GM19193 (cell line): Measurements from ENCODE around the gene MBOAT7.
"Not testable (repeated sequence)": the region's sequence is repeated elsewhere in the genome, so short reads cannot be mapped to it uniquely, and the experiment has no call there.

Experiments
- POLR2A ChIP-seq: IDR thresholded peaks from 4 replicates; pipeline ENCODE4 v1.6.1; 2011; ENCODE audit not compliant: insufficient read depth, insufficient read length; ENCODE audit errors: extremely low read depth

MBOAT7 gene, protein sequence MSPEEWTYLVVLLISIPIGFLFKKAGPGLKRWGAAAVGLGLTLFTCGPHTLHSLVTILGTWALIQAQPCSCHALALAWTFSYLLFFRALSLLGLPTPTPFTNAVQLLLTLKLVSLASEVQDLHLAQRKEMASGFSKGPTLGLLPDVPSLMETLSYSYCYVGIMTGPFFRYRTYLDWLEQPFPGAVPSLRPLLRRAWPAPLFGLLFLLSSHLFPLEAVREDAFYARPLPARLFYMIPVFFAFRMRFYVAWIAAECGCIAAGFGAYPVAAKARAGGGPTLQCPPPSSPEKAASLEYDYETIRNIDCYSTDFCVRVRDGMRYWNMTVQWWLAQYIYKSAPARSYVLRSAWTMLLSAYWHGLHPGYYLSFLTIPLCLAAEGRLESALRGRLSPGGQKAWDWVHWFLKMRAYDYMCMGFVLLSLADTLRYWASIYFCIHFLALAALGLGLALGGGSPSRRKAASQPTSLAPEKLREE

DNA sequence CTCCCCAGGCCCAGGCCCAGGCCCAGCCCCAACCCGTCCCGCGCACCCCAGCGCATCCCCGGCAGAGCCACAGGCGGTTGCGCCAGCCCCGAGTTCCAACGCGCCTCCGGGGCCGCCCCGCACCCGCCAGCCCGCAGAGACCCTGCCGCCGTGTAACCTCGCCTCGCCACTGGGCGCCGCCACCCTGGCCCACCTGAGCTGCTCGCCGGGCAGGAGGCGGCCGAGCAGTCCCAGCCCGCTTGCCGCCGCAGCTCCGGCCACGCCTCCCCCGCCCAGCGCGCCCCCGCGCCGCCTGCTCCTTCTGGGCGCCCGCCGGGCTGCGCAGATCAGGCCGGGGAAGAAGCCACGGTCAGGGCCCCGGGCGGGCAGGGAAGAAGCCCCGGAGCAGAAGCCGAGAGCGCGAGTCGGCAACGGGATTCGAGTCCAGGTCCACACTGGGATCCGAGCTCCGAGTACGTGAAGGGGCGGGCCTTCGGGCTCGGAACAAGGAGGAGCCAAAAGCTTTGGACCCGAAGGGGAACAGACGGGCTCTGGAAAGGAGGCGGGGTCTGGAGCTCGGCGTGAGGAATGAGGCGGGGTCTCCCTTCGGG lies at the start of gene MBOAT7:
Gene MBOAT7, minus strand, starts transcription at position 436 of the 590 bp plus-strand sequence. CDS start 1,072 bp downstream, outside the sequence.
- peak; percentile 64 for TF ChIP-seq POLR2A

DNA sequence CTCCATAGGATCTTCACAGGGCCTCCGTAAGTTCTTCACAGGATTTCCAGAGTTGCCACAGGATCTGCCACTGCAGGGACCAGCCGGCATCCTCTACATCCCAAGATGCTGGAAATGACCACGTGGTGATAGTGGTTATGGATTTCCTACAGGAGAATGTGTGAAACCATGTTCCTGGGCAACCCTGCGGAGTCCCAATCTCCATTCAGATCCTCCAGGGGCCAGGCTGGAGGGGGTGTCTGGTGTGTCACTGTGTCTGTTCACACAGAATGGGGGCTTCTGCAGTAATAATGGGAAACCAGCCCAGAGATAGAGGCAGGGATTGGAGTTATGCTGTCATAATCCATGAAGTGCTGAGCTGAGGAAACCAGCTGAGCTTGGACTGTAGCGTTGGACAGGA lies 44.6 kb upstream of the MBOAT7 start:
- no peak for TF ChIP-seq POLR2A

DNA sequence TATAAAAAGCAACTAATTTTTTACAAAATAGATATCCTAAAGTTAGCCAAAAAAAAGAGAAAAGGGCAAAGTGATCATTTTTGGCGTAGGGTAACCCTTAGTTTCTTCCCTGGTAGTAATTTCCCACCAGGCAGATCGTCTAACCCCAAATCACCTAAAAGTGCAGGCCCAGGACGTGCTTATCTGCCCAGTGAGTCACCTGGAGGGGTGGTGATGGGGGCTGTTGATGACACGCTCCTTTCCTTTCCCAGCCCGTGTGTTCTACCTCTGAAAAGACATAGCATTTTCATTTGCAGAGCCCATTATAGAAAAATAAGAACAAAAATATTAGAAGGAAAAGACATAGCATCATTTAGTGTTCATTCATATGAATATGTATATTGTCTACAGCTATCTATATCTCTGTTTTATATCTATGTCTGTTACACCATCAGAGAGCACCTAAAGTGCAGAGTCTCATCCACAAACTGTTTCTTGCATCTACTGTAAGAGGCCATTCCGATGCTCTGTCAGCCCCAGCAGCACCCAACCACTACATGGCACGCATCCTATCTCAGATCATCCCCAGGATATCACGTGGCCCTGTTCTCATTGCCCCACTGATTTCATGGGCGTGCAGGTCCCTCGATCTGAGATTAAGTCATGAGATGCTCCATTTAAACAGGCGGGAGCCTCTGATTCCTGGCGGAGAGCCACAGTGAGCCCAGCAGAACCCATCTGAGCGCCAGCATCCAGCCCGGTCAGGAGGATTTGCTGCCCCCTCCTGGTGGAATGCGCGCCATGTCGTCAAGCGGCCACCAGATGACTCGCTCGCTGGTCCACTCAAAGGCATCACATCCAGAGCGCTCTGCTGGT lies 41.9 kb upstream of the MBOAT7 start:
- no peak for TF ChIP-seq POLR2A

DNA sequence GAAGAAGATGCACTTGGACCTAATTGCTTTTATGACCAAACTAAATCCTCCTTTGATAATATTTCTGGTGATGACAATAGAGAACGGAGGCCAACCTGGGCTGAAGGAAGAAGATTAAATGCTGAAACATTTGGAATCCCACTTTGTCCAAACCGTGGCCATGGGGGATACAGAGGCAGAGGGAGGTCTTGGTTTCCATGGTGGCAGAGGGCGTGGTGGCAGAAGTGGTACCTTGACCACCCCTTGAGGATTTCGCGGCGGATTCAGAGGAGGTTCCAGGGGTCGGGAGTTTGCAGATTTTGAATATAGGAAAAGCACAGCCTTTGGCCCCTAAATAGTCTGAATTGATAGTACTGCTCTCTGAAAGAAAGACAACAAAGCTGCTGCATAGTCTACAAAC lies 40.7 kb upstream of the MBOAT7 start:
- no peak for TF ChIP-seq POLR2A

DNA sequence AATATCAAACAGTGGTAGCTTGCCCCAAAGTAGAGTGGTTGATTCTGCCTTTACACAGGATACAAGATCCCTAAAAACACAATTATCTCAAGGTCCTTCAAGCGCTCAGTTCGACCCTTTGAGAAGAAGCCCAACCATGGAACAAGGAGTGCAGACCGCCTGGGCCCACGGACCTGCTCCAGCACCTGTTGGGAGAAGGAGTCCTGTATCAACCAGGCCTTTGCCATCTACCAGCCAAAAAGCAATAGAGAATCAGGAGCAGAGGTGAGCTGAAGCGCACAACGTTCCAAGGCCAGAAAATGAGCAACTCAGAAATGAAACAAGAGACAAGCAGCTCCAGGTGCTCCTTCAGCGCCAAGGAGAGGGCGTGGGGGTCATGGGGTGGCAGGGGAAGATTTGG lies 39.8 kb upstream of the MBOAT7 start:
- TF ChIP-seq POLR2A: no peak

DNA sequence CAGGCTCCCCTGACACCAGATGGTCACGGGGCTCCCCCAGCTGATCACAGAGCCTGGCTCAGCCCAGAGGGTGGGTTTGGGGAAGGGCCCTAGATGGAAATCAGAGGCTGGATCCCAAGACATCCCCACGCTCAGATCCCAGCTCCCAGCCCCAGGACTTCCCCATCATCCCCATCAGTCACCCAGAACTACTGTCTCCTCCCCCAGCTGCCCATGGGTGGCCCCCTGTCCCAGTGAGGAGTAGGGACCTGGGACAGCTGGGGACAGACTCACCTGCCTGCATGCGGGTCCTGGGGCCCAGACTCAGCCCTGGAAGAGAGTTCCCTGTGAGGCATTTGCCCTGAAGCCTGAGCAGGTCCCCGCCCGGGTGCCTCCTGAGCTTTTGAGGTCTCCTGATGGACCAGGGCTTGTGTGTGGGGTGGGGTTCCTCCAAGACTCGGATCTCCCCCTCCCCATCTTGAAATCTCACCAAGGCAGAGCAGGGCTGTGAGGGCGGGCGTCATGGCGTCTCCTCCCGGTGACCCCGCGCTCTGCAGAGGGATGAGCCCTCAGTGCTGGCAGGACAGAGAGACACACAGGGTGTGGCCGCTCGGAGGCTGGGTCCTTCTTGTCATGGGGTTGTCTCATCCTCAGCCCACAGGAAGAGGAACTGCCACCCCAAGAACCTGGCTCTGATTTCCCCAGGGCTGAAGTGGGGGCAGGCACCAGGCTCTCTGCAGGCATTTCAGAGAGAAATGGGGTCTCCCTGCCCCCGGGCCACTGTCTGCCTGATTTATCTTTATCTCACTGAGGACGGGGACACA lies 33.3 kb upstream of the MBOAT7 start, which contains the start of gene LILRB3:
Gene LILRB3, minus strand, starts transcription at position 534 of the 803 bp plus-strand sequence. Its CDS starts 31 bp downstream, at position 503.
- not testable (repeated sequence) for TF ChIP-seq POLR2A

DNA sequence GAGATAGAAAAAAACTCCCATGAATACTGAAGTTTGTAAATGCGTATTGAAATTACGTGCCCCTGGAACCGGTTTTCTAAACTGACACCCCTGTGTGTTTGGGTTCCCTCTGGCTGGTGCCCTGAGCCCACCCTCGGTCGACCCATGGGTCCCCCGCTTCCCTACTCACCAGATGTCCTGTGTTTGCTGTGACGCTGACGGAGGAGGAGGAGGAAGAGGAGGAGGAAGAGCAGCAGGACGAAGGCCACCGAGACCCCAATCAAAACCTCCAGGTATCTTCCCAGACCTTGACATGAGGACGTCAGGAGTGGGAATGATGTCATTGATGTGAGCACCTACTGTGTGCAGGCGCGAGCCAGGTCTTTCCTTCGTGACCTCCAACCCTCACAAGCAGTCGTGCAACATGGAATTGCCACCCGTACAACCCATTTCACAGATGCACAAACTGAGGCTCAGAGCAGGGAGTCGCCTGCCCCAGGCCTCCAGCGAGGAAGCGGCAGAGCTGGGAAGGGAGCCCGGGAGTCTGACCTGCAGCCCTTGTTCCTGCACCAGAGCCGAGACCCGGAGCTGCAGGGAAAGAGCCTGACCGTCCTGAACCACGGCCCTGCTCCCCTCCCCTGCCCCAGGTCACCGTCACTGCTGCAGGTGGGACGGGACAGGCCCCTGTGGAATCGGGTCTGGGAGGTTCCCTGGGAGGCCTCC lies 29.7 kb upstream of the MBOAT7 start:
- TF ChIP-seq POLR2A: no peak

DNA sequence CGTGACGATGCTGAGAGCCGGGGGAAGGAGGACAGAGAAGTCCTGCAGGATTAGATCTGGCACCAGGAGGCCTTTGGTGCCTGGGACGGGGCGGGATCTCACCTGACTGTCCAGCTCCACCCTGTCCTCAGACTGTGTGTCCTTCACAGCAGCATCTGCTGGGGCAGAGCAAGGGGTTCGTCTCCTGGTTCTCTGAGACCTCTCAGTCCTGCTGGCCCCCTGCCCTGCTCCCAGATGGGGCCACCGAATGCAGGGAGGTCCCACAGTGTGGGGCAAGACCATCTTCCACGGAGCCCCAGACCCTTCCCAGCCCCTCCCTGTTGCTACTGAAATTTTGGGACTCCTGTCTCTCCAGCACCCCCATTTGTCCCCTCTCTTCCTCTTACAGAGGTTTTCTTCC lies 28.9 kb upstream of the MBOAT7 start:
- TF ChIP-seq POLR2A: no peak

DNA sequence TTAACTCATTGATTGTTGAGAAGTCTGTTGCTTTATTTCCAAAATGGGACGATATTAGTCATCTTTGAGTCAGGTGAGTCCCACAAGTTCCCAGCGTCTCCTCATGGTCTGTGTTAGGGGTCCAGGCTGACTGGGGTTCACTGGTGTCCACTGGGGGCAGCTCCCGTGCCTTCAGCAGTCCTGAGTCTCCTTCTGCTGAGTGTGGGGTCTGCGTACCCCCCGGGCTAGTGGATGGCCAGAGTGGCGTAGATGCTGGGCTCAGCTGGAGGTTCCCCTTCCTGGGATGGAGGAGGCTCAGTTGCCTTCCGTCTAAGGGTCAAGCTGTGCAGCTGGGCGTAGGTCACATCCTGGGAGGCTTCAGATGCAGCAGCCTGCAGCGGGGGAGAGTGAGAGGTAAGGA lies 27.5 kb upstream of the MBOAT7 start:
- no peak for TF ChIP-seq POLR2A

DNA sequence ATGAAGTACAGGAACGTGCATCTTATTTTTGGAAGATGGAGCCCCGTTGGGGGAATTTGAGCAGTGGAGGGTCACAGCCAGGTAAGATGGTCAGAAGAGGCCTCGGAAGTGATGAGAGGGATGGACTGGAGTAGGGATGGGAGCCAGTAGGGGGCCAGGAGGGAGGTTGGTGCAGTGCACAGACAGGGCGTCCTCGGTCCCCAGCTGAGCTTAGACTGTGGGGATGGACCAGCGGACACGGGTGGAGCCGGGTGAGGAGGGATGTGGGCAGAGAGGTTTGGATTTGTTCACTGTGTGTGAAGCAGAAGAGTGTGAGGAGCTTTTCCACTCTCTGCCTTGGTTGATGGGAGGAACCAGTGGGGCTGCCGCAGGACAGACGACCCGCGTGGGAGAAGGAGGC lies 21.9 kb upstream of the MBOAT7 start:
- TF ChIP-seq POLR2A: no peak

DNA sequence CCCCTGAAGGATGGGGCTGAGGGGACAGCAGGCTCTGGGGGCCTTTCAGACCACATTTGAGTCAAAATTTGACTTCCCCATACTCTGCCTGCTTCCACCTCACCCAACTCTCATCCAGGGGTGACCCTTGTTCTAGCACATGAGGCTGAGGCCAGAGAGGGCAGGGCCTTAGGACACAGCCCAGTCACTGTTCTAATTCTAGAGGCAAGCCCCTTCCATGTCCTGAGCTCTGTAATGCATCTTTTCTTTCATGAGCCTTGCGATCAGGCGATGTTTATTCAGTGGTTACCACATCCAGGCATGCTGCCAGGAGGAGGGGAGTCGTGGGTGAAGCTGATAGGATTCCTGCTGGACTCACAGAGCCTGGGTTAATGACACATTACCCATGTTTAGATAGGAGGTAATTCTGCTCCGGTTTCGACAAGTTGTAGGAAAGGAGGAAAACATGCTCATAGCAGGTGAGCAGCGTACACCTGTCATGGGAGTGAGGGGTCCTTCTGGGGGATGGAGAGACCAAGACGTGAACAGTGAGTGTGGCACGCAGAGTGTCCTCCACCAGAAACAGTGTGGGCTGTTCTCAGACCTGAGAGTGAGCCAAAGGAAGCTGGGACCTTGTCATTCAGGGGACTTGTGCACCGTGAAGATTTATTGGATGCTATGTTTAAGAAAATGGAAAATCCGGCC lies 20.6 kb upstream of the MBOAT7 start:
- no peak for TF ChIP-seq POLR2A

DNA sequence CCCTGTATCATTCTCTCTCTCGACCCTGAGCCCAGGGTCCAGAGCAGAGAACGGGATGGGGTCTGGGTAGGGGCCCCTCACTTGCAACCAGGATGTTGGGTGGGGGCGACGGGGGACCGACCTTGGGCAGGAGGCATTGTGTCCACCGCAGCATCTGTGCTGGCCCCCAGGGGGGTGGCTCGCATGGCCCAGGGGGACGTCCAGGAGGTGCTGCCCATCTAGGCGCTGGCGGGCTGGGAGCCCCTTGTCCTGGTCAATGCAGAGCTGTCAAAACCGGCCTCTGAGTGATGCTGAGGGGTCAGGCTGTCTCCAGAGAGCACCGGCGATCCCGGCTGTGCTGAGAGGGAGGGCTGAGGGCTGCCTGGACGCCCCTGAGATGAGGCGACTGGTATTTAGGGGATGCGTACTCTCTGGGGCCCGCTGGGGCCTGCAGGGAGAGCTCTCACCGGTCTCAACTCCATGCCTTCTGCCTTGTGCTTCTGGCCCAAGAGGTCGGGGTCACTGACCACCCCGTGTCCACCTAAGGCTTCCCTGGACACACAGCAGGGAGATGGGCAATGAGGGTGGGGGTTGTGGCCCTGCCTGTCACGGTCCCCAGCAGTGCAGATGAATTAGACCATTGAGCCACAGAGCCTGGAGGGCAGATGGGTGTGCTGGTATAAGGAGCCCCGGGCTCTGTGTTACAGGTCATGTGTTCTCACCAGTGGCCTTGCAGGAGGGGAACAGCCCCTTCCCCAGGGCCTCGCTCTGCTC lies 19.9 kb upstream of the MBOAT7 start:
- TF ChIP-seq POLR2A: no peak

DNA sequence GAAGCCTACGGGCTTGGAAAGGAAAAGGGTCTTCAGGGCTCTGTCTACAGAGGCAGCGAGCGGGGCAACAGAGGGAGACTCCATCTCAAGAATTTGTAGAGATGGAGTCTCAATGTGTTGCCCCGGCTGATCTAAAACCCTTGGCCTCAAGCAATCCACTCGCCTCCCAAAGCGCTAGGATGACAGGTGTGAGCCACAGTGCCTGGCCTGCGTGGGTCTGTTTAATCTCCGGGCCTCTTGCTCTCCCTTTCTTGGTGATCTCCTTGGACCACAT lies 19.3 kb upstream of the MBOAT7 start:
- no peak for TF ChIP-seq POLR2A

DNA sequence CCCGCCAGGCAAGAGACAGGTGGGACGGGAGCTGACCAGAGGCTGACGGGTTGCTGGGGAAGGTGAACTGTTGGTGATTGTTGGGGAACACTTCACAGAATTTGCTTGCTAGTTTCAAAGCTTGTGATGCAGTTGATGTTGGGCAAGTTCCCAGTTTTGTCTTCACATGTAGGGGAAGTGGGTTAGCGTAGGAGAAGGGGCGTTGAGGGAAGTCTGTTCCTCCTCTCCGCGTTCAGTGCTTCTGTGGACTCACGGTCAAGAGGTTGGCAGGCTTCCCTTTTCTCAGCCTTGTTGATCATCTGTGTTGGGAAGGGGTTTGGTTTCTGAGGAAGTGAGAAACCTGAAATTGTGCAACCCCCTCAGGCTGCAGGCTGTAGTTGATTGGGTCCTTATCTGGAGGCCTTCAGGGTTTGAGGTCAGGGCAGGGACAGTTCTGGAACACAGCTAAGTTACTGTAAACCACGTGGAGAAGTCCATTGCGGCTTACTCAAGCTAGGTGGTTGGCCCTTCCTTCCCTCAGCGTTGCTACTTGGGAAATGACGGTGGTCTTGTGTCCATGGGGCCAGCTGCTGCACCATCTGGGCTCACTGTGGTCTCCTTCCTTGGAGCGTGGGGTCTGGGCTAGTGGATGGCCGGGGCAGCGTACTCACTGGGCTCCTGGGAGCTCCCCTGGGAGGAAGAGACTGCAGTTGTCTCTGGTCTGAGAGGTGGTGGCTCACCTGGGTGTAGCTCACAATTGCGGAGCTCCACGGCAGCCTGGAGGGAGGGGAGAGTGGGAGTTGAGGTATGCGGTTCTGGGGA lies 18.8 kb upstream of the MBOAT7 start:
- TF ChIP-seq POLR2A: peak; percentile 49
